HG03354 (cell line): ENCODE data around the gene LRFN2.

Experiments used
- ATAC-seq: cut with Tn5 transposase; IDR thresholded peaks from one replicate; pipeline ENCODE4 v1.9.1; 2021; ENCODE audit warnings: mild to moderate bottlenecking; ENCODE audit not compliant: unreplicated experiment, poor library complexity, severe bottlenecking

LRFN2 gene

GRCh38 chr6:40587240-40588069 lies at the start of gene LRFN2:
Gene LRFN2 (minus strand): TSS chr6:40587364.
- ATAC-seq, result peak; percentile 85

DNA sequence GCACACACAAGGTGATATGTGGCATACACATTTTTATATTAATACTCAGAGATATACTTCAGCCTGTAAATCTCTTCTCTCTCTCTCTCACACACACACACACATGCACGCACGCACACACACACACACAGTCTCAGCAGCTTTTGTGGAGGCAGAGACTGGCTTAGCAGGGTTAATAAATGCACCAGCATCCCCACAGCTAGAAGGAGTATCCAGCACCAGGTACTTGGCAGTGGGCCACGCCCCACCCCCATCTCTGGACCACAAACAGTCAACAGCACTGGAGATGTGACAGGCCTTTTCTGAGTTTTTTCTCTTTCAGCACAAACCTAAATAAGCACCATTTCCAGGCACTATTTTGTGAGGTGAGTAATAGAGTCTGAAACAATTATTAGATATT lies 47.3 kb upstream of the LRFN2 start:
- ATAC-seq, result no peak

DNA sequence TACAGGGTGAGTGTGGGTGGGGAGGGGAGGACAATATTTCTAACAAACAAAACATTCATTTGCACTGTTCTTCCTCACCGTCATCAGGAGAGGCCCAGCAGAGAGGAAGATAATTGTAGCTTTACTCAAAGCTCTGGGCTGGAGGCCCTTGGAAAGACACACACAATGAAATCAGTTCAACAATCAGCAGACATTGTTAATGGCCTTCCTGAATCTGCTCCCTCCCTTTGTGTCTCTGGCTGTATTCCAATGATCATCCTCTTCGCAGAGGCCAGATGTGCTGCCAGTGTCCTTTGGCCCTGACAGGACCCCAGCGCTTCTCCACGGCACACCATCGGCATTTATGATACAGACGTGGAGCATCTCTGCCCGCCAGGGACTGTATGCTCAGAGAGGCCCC lies 44.6 kb upstream of the LRFN2 start:
- no peak for ATAC-seq

- ATAC-seq, result no peak
These were observed 43.3 kb upstream of the LRFN2 start for GRCh38 chr6:40630488-40630887.

DNA sequence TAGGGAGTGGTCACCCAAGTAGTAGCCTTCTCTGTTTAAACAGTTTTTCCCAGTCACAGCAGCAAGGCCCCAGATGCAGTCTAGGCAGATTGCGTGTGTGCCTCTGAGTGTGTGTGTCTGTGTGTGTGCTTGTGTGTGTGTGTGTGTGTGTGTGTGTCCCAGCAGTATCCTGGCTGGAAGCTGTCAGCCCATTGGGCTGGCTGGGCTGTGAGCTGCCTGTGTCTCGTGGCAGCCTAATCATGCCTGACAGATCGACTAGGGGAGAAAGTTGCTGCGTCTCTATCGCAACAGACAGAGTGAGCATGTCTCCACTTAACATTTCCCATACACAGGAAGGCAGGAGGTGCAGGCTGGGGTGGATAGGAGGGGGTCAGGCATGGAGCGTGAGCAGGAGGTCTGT lies 42.9 kb upstream of the LRFN2 start:
- ATAC-seq, result no peak

DNA sequence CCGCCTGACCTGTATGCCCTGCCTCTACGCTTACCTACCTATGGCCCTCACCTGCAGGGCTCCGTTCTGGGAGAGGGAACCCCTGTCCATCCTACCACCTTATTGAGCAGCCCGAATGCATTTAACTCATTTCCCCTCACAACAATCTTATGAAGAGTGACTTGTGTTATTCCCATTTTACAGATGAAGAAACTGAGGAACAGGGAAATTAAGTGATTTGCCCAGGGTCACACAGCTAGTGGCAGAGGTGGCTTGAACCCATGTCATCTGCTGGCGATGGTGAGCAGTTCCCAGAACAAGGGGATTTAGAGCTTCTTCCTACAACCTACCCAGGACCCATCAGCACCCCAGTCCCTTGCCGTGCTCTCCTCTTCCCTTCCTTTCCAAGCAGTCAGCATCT lies 42.3 kb upstream of the LRFN2 start:
- no peak for ATAC-seq

DNA sequence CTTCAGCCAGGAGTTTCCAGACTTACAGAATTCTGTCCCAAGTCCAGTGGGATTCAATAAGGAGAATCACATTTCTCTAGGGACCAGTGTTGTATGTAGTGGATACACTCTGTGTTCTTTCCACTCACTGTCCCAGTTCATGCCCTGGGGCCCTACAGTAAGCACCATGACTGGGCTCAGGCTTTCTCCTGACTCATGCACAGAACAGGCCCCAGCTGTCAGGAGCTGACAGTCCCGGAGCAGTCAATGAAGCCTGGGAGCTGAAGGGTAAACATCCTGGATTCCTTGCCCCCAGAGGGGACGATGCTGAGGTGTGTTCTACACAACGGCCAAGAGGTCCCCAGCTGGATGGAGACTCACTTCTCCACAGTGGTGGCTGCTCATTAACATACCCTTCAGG lies 40.2 kb upstream of the LRFN2 start:
- no peak for ATAC-seq

DNA sequence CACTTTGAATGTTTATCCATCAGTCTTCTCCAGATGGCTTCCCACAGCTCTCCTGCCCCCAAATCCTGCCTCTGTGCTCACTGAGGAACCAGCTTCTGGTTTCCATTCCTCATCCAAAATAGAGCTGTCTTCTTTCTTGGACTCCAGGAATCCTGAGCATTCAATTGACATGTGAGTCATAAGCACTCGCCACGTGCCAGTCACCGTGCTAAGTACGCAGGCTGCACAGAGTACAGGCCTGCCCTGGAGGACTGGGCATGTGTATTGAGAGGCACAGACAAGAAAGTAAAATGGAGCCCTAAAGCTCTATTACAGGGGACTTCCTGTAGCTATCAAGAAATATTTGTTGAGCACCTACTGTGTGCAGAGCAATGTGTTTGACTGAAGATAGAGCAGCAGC lies 39.7 kb upstream of the LRFN2 start:
- no peak for ATAC-seq

DNA sequence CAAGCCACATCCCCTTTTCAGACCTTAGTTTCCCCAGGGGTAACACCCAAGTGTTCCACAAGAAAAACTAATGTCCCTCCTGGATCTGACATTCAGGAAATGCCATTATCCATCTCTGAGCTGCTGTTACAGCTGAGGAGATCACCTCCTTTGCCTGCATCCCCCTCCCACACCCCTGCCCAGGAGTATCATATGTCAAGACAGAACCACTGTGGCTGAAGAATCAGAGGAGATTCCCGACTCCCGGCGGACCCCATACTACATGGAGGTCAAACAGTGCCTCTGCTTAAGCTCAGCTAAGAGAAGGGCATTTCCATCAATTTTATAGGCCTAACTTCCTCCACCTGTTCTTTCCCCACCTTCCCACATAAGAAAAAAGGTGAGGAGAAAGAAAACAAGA lies 36.8 kb upstream of the LRFN2 start:
- ATAC-seq, result no peak

DNA sequence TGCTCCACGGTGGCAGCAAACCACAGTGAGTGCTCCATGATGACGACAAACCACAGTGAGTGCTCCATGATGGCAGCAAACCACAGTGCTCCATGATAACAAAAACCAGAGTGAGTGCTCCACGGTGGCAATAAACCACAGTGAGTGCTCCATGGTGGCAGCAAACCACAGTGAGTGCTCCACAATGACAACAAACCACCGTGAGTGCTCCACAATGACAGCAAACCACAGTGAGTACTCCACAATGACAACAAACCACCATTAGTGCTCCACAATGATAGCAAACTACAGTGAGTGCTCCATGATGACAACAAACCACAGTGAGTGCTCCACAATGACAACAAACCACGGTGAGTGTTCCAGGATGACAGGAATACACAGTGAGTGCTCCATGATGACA lies 36.0 kb upstream of the LRFN2 start:
- ATAC-seq, result no peak

DNA sequence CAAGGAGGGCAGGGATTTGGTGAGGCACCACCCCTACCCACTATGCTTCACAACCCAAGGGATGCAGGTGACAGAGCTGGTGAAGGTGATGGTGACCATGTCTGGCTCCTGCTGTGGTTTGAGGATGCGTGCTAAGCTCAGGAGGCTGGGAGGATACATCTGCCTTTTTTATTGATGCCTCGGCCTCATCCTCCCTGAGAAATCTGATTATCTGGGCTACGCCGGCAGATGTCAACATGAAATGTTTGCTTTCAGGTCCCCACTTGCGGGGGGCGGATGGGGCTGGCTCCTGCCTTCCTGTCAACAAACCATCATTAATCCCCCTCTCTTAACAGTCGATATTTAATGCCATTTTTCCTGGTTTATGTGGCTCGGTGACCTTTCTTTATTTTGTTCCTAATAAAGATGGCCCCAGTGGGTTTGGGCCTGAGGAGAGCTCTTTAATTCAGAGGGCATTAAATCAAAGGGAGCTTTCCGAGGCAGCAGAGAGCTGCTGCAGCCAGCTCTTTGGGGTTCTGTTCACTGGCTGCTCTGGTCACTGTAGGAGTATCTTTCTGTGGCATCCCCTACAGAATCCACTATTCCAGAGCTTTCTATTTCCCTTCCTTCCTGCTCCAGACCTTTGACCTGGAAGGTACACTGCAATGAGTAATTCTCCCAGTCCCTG lies 33.5 kb upstream of the LRFN2 start:
- no peak for ATAC-seq

DNA sequence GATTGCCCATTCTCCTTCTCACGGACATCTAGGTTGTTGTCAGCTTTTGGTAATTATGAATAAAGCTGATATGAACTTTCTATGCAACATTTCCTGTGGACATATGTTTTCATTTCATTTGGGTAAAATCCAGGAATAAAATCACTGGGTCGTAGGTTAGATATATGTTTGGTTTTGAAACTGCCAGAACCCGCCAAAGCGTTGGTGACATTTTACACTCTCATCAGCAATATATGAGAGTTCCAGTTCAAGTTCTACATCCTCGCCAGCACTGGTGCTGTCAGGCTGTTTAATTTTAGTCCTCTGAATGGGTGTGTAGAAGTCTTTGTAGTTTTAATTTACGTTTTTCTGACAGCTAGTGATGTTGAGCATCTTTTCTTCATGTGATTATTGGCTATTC lies 27.5 kb upstream of the LRFN2 start:
- no peak for ATAC-seq

DNA sequence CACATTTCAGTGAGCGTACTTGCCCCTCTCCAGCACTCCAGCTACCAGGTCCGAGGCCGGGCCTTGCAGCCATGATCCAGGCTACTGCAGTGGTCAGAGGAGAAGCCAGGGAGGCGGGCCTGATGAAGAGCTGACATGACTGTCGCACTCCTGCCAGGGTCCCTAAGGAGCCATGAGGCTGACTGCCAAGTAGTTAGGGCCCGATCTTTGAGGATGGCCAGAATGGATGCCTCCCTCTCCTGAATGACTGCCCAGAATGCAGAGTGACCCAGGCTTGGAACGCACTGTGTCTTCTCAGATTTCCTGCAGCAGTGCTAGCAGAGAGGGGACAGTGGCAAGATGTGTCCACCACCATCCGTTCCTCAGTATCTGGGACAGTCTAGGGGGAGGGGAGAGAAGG lies 24.7 kb upstream of the LRFN2 start:
- ATAC-seq, result no peak

DNA sequence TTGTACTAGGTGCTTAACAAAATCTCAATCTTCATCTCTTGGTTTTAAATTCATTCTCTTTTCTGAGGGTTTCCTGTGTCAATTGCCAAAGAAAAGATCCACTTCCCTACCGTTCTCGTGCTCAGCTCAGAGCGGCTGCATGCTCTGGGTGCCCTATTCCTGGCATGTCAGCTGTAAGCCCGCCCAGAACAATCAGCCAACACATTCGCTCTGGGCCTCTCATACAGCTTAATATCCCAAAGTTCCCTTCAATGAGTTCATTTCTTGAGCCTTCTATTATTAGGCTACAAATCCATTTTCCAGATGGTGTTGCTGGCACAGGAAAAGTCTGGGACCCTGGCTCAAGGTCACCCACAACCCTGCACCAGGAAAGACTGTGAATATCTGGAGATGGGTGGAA lies 24.3 kb upstream of the LRFN2 start:
- ATAC-seq, result no peak

- ATAC-seq, result no peak
These were observed 23.1 kb upstream of the LRFN2 start for GRCh38 chr6:40610229-40610628.

DNA sequence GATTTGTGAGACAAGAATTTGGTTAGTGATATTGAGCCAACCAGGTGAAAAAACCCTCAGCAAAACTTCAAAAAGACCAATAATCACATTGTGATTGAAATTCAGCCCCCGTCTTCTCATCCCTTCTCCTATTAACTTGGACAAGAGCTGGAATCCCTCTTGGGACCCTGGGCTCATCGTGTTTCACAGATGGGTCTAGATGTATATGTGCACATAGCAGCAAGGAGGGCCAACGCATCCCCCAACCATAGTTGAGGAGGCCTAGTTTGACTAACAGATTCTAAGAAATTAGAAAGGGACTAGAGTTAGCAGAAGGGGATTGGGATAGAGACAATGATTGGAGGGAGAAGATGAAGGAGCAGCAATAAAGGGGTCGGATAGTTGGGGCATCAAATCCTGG lies 19.8 kb upstream of the LRFN2 start:
- ATAC-seq, result no peak

- no peak for ATAC-seq
These were observed 19.4 kb upstream of the LRFN2 start for GRCh38 chr6:40606526-40606925.

GRCh38 chr6:40604082-40604481 lies 16.9 kb upstream of the LRFN2 start:
- no peak for ATAC-seq

- no peak for ATAC-seq
These were observed 12.4 kb upstream of the LRFN2 start for GRCh38 chr6:40599555-40599954.

- ATAC-seq, result no peak
These were observed 11.4 kb upstream of the LRFN2 start for GRCh38 chr6:40598516-40598915.

DNA sequence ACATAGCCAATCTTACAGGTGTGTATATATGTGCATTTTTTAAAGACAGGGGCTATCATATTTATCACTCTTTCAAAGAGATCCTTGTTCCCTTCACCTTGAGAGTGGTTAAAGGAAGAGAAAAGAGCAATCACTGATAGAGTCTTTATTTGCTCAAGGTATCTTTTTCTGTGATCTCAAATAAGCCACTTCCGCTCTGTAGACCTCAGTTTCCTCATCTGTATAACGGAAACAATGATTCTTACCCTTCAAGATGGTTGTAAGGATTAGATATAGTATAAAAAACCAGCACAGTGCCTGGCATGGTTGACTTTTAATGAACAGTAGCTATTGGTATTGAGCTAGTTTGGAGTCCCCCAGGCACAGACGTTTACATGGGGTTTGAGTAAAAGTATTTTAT lies 10.1 kb upstream of the LRFN2 start:
- ATAC-seq, result no peak
